Trophoblast cell (in vitro differentiated cells and primary cell): ENCODE results near the gene SSBP2.
"Not testable (repeated sequence)": the region's sequence is repeated elsewhere in the genome, so short reads cannot be mapped to it uniquely, and the experiment has no call there.

Experiments
- DNase-seq, 2 donors: peaks; one replicate each; pipeline ENCODE4 v3.0.0-alpha.2; 2016
- H2AFZ ChIP-seq: 2 replicates; pipeline ENCODE4 v1.6.1; 2013; ENCODE audit warnings: low read length, moderate library complexity, mild to moderate bottlenecking; ENCODE audit not compliant: insufficient read depth, poor library complexity
- H2AK5ac ChIP-seq: 2 replicates; pipeline ENCODE4 v1.6.1; 2013; ENCODE audit warnings: mild to moderate bottlenecking, low read length
- H2BK120ac ChIP-seq: 2 replicates; pipeline ENCODE4 v1.6.1; 2013; ENCODE audit warnings: low read length, mild to moderate bottlenecking, moderate library complexity; ENCODE audit not compliant: insufficient read depth, poor library complexity
- H2BK12ac ChIP-seq: 2 replicates; pipeline ENCODE4 v1.6.1; 2013; ENCODE audit warnings: mild to moderate bottlenecking, low read length, moderate library complexity
- H2BK5ac ChIP-seq: 2 replicates; pipeline ENCODE4 v1.6.1; 2013; ENCODE audit warnings: low read length, low read depth, moderate library complexity, mild to moderate bottlenecking; ENCODE audit not compliant: poor library complexity
- H3K14ac ChIP-seq: 2 replicates; pipeline ENCODE4 v1.6.1; 2013; ENCODE audit warnings: mild to moderate bottlenecking, low read length
- H3K18ac ChIP-seq: 2 replicates; pipeline ENCODE4 v1.6.1; 2013; ENCODE audit warnings: mild to moderate bottlenecking, low read length
- H3K23ac ChIP-seq: 2 replicates; pipeline ENCODE4 v1.6.1; 2013; ENCODE audit warnings: low read length
- H3K27ac ChIP-seq: 2 replicates; pipeline ENCODE4 v1.5.1; 2013; ENCODE audit warnings: low read depth, mild to moderate bottlenecking, inconsistent platforms, low read length, moderate library complexity
- H3K27me3 ChIP-seq: 2 replicates; pipeline ENCODE4 v1.6.1; 2013; ENCODE audit warnings: inconsistent platforms, mild to moderate bottlenecking, low read length, moderate library complexity; ENCODE audit not compliant: insufficient read depth
- H3K36me3 ChIP-seq, 2 experiments: 1 replicate in 1 of 2; 2 replicates in 1 of 2; pipeline ENCODE4 v1.6.1; 2013; ENCODE audit warnings: low read length in 2 of 2, mild to moderate bottlenecking in 2 of 2, moderate library complexity in 1 of 2; ENCODE audit not compliant: insufficient read depth in 2 of 2, control insufficient read depth in 1 of 2
- H3K4ac ChIP-seq: 2 replicates; pipeline ENCODE4 v1.6.1; 2013; ENCODE audit warnings: low read depth, mild to moderate bottlenecking, low read length, moderate library complexity
- H3K4me1 ChIP-seq, 2 experiments: 1 replicate in 1 of 2; 2 replicates in 1 of 2; pipeline ENCODE4 v1.6.1; 2013; ENCODE audit warnings: low read length in 2 of 2, mild to moderate bottlenecking in 2 of 2, moderate library complexity in 1 of 2; ENCODE audit not compliant: insufficient read depth in 2 of 2, control insufficient read depth in 1 of 2
- H3K4me2 ChIP-seq: 2 replicates; pipeline ENCODE4 v1.6.1; 2013; ENCODE audit warnings: inconsistent platforms, mild to moderate bottlenecking, low read length, moderate library complexity
- H3K4me3 ChIP-seq: 2 replicates; pipeline ENCODE4 v1.5.1; 2013; ENCODE audit warnings: mild to moderate bottlenecking, low read depth, low read length, inconsistent platforms
- H3K79me1 ChIP-seq: one replicate; pipeline ENCODE4 v1.6.1; 2013; ENCODE audit warnings: low read length
- H3K79me2 ChIP-seq: 2 replicates; pipeline ENCODE4 v1.6.1; 2013; ENCODE audit warnings: low read length, mild to moderate bottlenecking; ENCODE audit not compliant: control insufficient read depth, insufficient read depth, poor library complexity
- H3K9ac ChIP-seq: 2 replicates; pipeline ENCODE4 v1.6.1; 2013; ENCODE audit warnings: mild to moderate bottlenecking, low read length
- H3K9me3 ChIP-seq: 2 replicates; pipeline ENCODE4 v1.6.1; 2013; ENCODE audit warnings: low read depth, mild to moderate bottlenecking, control low read depth, inconsistent platforms, low read length; ENCODE audit not compliant: insufficient read depth
- H4K12ac ChIP-seq: 2 replicates; pipeline ENCODE4 v1.6.1; 2013; ENCODE audit warnings: low read depth, mild to moderate bottlenecking, low read length, moderate library complexity
- H4K8ac ChIP-seq: 2 replicates; pipeline ENCODE4 v1.6.1; 2013; ENCODE audit warnings: low read depth, mild to moderate bottlenecking, low read length, moderate library complexity
- H4K91ac ChIP-seq: one replicate; pipeline ENCODE4 v1.6.1; 2013; ENCODE audit warnings: low read depth, mild to moderate bottlenecking, low read length, moderate library complexity
- WGBS: extraction: QIAGEN DNeasy Blood & Tissue Kit; methylation state at CpG from one replicate; pipeline ENCODE4 v1.1.7; 2013; ENCODE audit warnings: missing lambda C conversion rate; ENCODE audit not compliant: insufficient read length, insufficient coverage; ENCODE audit errors: extremely low coverage; 5-methylcytosine and 5-hydroxymethylcytosine counted together

Gene SSBP2

GRCh38 chr5:81631124-81631523 is 119.8 kb downstream of the SSBP2 start:
- Histone ChIP-seq H3K27me3 (no peaks in the 10 kb centered on the region), H3K9ac (no peak overlapping the region), H3K4me3 (no peak overlapping the region), H3K14ac (no peak overlapping the region), H2BK120ac (no peak overlapping the region), H3K27ac (no peak overlapping the region), H3K4me1 (peaks cover 0 to 5% of the 10 kb centered on the region in 2 experiments), H2AFZ (no peak overlapping the region), H3K79me2 (no peaks in the 10 kb centered on the region), H3K18ac (no peak overlapping the region), H3K36me3 (no peaks in the 10 kb centered on the region), H3K4ac (no peak overlapping the region), H2BK5ac (no peak overlapping the region), H4K8ac (no peak overlapping the region), H3K23ac (no peak overlapping the region), H3K79me1 (no peaks in the 10 kb centered on the region), H3K9me3 (no peaks in the 10 kb centered on the region), H2AK5ac (no peak overlapping the region), H4K91ac (no peak overlapping the region), H3K4me2 (no peak overlapping the region), H2BK12ac (no peak overlapping the region), H4K12ac (no peak overlapping the region)
- DNase-seq, result no peak
- WGBS, result no CpG with 5 or more reads among the region's 7 CpGs

GRCh38 chr5:81630684-81631083 is 120.2 kb downstream of the SSBP2 start:
- no peak for DNase-seq
- H3K4me2 ChIP-seq, result no peak overlapping the region
- H3K79me1 ChIP-seq, result no peaks in the 10 kb centered on the region
- H4K8ac ChIP-seq, result no peak overlapping the region
- H3K14ac ChIP-seq, result no peak overlapping the region
- no peak overlapping the region for H2BK120ac ChIP-seq
- H3K9me3 ChIP-seq, result no peaks in the 10 kb centered on the region
- no peak overlapping the region for H2AFZ ChIP-seq
- no peak overlapping the region for H3K4me3 ChIP-seq
- H3K36me3 ChIP-seq, result no peaks in the 10 kb centered on the region
- H3K4me1 ChIP-seq, result peaks cover 0 to 5% of the 10 kb centered on the region in 2 experiments
- no peak overlapping the region for H4K91ac ChIP-seq
- no CpG with 5 or more reads among the region's 2 CpGs for WGBS
- no peak overlapping the region for H3K4ac ChIP-seq
- no peak overlapping the region for H3K18ac ChIP-seq
- H4K12ac ChIP-seq, result no peak overlapping the region
- no peaks in the 10 kb centered on the region for H3K27me3 ChIP-seq
- H2BK5ac ChIP-seq, result no peak overlapping the region
- H3K23ac ChIP-seq, result no peak overlapping the region
- no peak overlapping the region for H3K9ac ChIP-seq
- no peak overlapping the region for H2AK5ac ChIP-seq
- no peak overlapping the region for H3K27ac ChIP-seq
- no peak overlapping the region for H2BK12ac ChIP-seq
- no peaks in the 10 kb centered on the region for H3K79me2 ChIP-seq

- H3K79me1 ChIP-seq, result no peaks in the 10 kb centered on the region
- H3K9me3 ChIP-seq, result no peaks in the 10 kb centered on the region
- no peak overlapping the region for H2BK120ac ChIP-seq
- WGBS, result no CpG with 5 or more reads among the region's 1 CpG
- H4K91ac ChIP-seq, result no peak overlapping the region
- H2AK5ac ChIP-seq, result no peak overlapping the region
- no peaks in the 10 kb centered on the region for H3K36me3 ChIP-seq
- no peak overlapping the region for H4K8ac ChIP-seq
- H2BK12ac ChIP-seq, result no peak overlapping the region
- H4K12ac ChIP-seq, result no peak overlapping the region
- H3K14ac ChIP-seq, result no peak overlapping the region
- H3K18ac ChIP-seq, result no peak overlapping the region
- H3K4me3 ChIP-seq, result no peak overlapping the region
- no peaks in the 10 kb centered on the region for H3K27me3 ChIP-seq
- no peak overlapping the region for H2BK5ac ChIP-seq
- H3K4me2 ChIP-seq, result no peak overlapping the region
- H3K23ac ChIP-seq, result no peak overlapping the region
- H3K79me2 ChIP-seq, result no peaks in the 10 kb centered on the region
- DNase-seq, result peak in 1 of 2 donors; percentile 2
- H2AFZ ChIP-seq, result no peak overlapping the region
- H3K4ac ChIP-seq, result no peak overlapping the region
- H3K27ac ChIP-seq, result no peak overlapping the region
- no peak overlapping the region for H3K9ac ChIP-seq
- peaks cover 0 to 5% of the 10 kb centered on the region in 2 experiments for H3K4me1 ChIP-seq
These were observed 120.9 kb downstream of the SSBP2 start for GRCh38 chr5:81629986-81630385.

- H3K18ac ChIP-seq, H3K27ac ChIP-seq, H3K4me1 ChIP-seq, H2AK5ac ChIP-seq, H3K14ac ChIP-seq, H3K4ac ChIP-seq, H3K4me2 ChIP-seq, H2BK12ac ChIP-seq, H2AFZ ChIP-seq, H3K79me2 ChIP-seq, DNase-seq, H3K27me3 ChIP-seq, H3K79me1 ChIP-seq, H4K91ac ChIP-seq, H3K9me3 ChIP-seq, H2BK120ac ChIP-seq, H3K9ac ChIP-seq, H3K4me3 ChIP-seq, H3K23ac ChIP-seq, H2BK5ac ChIP-seq, H4K12ac ChIP-seq, H4K8ac ChIP-seq, H3K36me3 ChIP-seq: not testable (repeated sequence)
- WGBS, result no CpG with 5 or more reads among the region's 4 CpGs
These were observed 122.8 kb downstream of the SSBP2 start for GRCh38 chr5:81628061-81628460.
